A549 (cell line): ENCODE data around the gene TCEAL1. TPM values are rescaled to one million over a fixed set of nuclear protein-coding genes. Genes with fewer than 3 reads are reported as not detected.

Experiments used
- ATAC-seq, 2 experiments: fragments of 200-7000 bp in 1 of 2; fragments of >200 bp in 1 of 2; cut with Nextera tagmentation in 1 of 2; cut with Tn5 transposase in 1 of 2; 3 replicates each; pipeline versions ENCODE4 v1.8.0 to v1.9.1; 2018 to 2020; ENCODE audit warnings: mild to moderate bottlenecking in 1 of 2, moderate library complexity in 1 of 2
- CTCF ChIA-PET: fragments of 300-600 bp; sonication (Branson Sonifier 250); formaldehyde crosslinking; extraction: SDS; loops from one replicate; lab custom pipeline; 2021; ENCODE audit warnings: antibody characterized with exemption, inconsistent platforms; lab: Yijun Ruan, JAX
- POLR2A ChIA-PET: fragments of 350-600 bp; formaldehyde crosslinking; extraction: SDS; loops from one replicate; lab custom pipeline; 2021; ENCODE audit warnings: antibody characterized with exemption, inconsistent platforms; lab: Yijun Ruan, JAX
- DNase-seq, 2 experiments: peaks; one replicate each; pipeline versions ENCODE4 v3.0.0 to v3.0.0-alpha.2; 2011 to 2016; ENCODE audit warnings: low read depth in 1 of 2, low spot score in 1 of 2
- FAIRE-seq: peaks from 2 replicates; lab custom pipeline; 2011; peaks lifted over from hg19 to GRCh38; lab: Jason Lieb, UNC
- H3K27ac ChIP-seq, 2 experiments: fragments of >200 bp; sonication (Bioruptor Twin); formaldehyde crosslinking; 3 replicates each; pipeline ENCODE4 v1.5.1; 2016 to 2017
- H3K4me1 ChIP-seq: fragments of >200 bp; sonication (Bioruptor Twin); formaldehyde crosslinking; 3 replicates; pipeline ENCODE4 v1.6.1; 2016
- H3K4me2 ChIP-seq: fragments of >200 bp; sonication (Bioruptor Twin); formaldehyde crosslinking; 3 replicates; pipeline ENCODE4 v1.6.1; 2016
- H3K4me3 ChIP-seq: fragments of >200 bp; sonication (Bioruptor Twin); formaldehyde crosslinking; 3 replicates; pipeline ENCODE4 v1.5.1; 2016
- H3K9me3 ChIP-seq: fragments of >200 bp; sonication (Bioruptor Twin); formaldehyde crosslinking; 3 replicates; pipeline ENCODE4 v1.6.1; 2016
- BHLHE40 ChIP-seq: IDR thresholded peaks from 2 replicates; pipeline ENCODE4 v1.6.1; 2012; ENCODE audit warnings: low read depth, low read length, inconsistent platforms
- CBX8 ChIP-seq: fragments of 200-600 bp; sonication (generic); IDR thresholded peaks from 2 replicates; pipeline ENCODE4 v1.6.1; 2016
- CHD4 ChIP-seq: fragments of 200-600 bp; sonication (generic); IDR thresholded peaks from 2 replicates; pipeline ENCODE4 v1.6.1; 2016; ENCODE audit warnings: antibody characterized with exemption, mild to moderate bottlenecking, borderline replicate concordance
- EHF ChIP-seq: fragments of 250-450 bp; sonication (Bioruptor Pico); IDR thresholded peaks from 2 replicates; pipeline ENCODE4 v1.5.0; 2020; ENCODE audit warnings: mild to moderate bottlenecking
- EHMT2 ChIP-seq: fragments of 200-600 bp; sonication (generic); IDR thresholded peaks from 2 replicates; pipeline ENCODE4 v1.6.1; 2016; ENCODE audit warnings: antibody characterized with exemption, low read depth, mild to moderate bottlenecking, moderate library complexity
- FOSB ChIP-seq: fragments of 250-450 bp; sonication (Bioruptor Pico); IDR thresholded peaks from 2 replicates; pipeline ENCODE4 v1.5.0; 2020; ENCODE audit warnings: mild to moderate bottlenecking, moderate library complexity
- FOXS1 ChIP-seq: fragments of 250-450 bp; sonication (Bioruptor Pico); IDR thresholded peaks from 2 replicates; pipeline ENCODE4 v1.5.0; 2020; ENCODE audit warnings: mild to moderate bottlenecking, moderate library complexity
- GATA3 ChIP-seq: IDR thresholded peaks from 2 replicates; pipeline ENCODE4 v1.6.1; 2012; ENCODE audit warnings: borderline replicate concordance
- HOXA7 ChIP-seq: fragments of 250-450 bp; sonication (Bioruptor Pico); IDR thresholded peaks from 2 replicates; pipeline ENCODE4 v1.5.0; 2020; ENCODE audit warnings: mild to moderate bottlenecking, moderate library complexity
- HOXB5 ChIP-seq: fragments of 250-450 bp; sonication (Bioruptor Pico); IDR thresholded peaks from 2 replicates; pipeline ENCODE4 v1.5.0; 2020; ENCODE audit warnings: mild to moderate bottlenecking, moderate library complexity
- JUN ChIP-seq, 2 experiments: fragments of >200 bp; sonication (Bioruptor Twin); formaldehyde crosslinking; IDR thresholded peaks; 2 replicates in 1 of 2; 3 replicates in 1 of 2; pipeline ENCODE4 v1.6.1; 2016 to 2017
- JUNB ChIP-seq: fragments of >200 bp; sonication (Bioruptor Twin); formaldehyde crosslinking; IDR thresholded peaks from 2 replicates; pipeline ENCODE4 v1.6.1; 2016
- KDM5A ChIP-seq: fragments of 200-600 bp; sonication (generic); IDR thresholded peaks from 2 replicates; pipeline ENCODE4 v1.6.1; 2016; ENCODE audit warnings: antibody characterized with exemption, mild to moderate bottlenecking
- MYC ChIP-seq: IDR thresholded peaks from 2 replicates; pipeline ENCODE4 v1.6.1; 2012; ENCODE audit warnings: mild to moderate bottlenecking, inconsistent platforms, low read length, improper control_type of control experiment, borderline replicate concordance
- NFE2L2 ChIP-seq: fragments of 150-350 bp; conservative IDR thresholded peaks from 2 replicates; pipeline ENCODE4 v1.6.1; 2014; ENCODE audit warnings: low read length
- POLR2A ChIP-seq: IDR thresholded peaks from 2 replicates; pipeline ENCODE4 v1.6.1; 2012; ENCODE audit warnings: mild to moderate bottlenecking, low read length
- POLR2AphosphoS2 ChIP-seq: conservative IDR thresholded peaks from 2 replicates; pipeline ENCODE4 v1.6.1; 2012; ENCODE audit warnings: low read length, improper control_type of control experiment, inconsistent platforms
- RAD21 ChIP-seq, 2 experiments: fragments of >200 bp in 1 of 2; sonication (Bioruptor Twin) in 1 of 2; formaldehyde crosslinking in 1 of 2; IDR thresholded peaks in 1 of 2; conservative IDR thresholded peaks in 1 of 2; 2 replicates in 1 of 2; 3 replicates in 1 of 2; pipeline ENCODE4 v1.6.1; 2012 to 2018; ENCODE audit warnings: inconsistent platforms in 1 of 2
- RFX5 ChIP-seq: fragments of 450-650 bp; IDR thresholded peaks from 2 replicates; pipeline ENCODE4 v1.7.1; 2014; ENCODE audit warnings: antibody characterized with exemption, mild to moderate bottlenecking, moderate library complexity
- SMC3 ChIP-seq: fragments of >200 bp; sonication (Bioruptor Twin); formaldehyde crosslinking; IDR thresholded peaks from 3 replicates; pipeline ENCODE4 v1.6.1; 2018; ENCODE audit warnings: inconsistent platforms
- TFCP2L1 ChIP-seq: fragments of 250-450 bp; sonication (Bioruptor Pico); IDR thresholded peaks from 2 replicates; pipeline ENCODE4 v1.5.0; 2021; ENCODE audit warnings: mild to moderate bottlenecking
- ZFP36 ChIP-seq: fragments of 450-650 bp; IDR thresholded peaks from 2 replicates; pipeline ENCODE4 v1.6.1; 2014; ENCODE audit warnings: borderline replicate concordance; ENCODE audit not compliant: partially characterized antibody
- ZSCAN20 ChIP-seq: fragments of 250-450 bp; sonication (Bioruptor Pico); IDR thresholded peaks from 2 replicates; pipeline ENCODE4 v1.8.0; 2022; ENCODE audit warnings: mild to moderate bottlenecking, moderate library complexity
- WGBS: methylation state at CpG from one replicate; pipeline ENCODE4 v1.1.6; 2017; ENCODE audit errors: missing lambda C conversion rate; 5-methylcytosine and 5-hydroxymethylcytosine counted together
- polyA plus RNA-seq, 4 experiments: library from polyadenylated mRNA; depleted of rRNA in 3 of 4; stranded (reverse); fragments of >200 nt; fragmentation: RNase III in 1 of 4; extraction: RNeasy Plus Mini Kit Qiagen cat#74134 plus additional on column Dnase treatment in 1 of 4; gene quantifications; 2 replicates in 3 of 4; 3 replicates in 1 of 4; pipeline ENCODE4 v1.2.3, GENCODE V29; 2011 to 2017
- TF ChIP-seq, protein P1 (sequence below): IDR thresholded peaks from 2 replicates; pipeline ENCODE4 v1.6.1; 2012
- TF ChIP-seq, protein P2 (sequence below): fragments of 200-600 bp; sonication (generic); IDR thresholded peaks from 2 replicates; pipeline ENCODE4 v1.6.1; 2016; ENCODE audit warnings: antibody characterized with exemption, mild to moderate bottlenecking, moderate library complexity
- TF ChIP-seq, protein P3 (sequence below): fragments of 150-350 bp; IDR thresholded peaks from 2 replicates; pipeline ENCODE4 v1.6.1; 2014; ENCODE audit warnings: low read depth, mild to moderate bottlenecking, low read length
- TF ChIP-seq, protein P4 (sequence below): fragments of 250-450 bp; sonication (Bioruptor Pico); IDR thresholded peaks from 2 replicates; pipeline ENCODE4 v1.5.0; 2021; ENCODE audit warnings: mild to moderate bottlenecking, moderate library complexity, borderline replicate concordance
- TF ChIP-seq, protein P5 (sequence below): IDR thresholded peaks from 2 replicates; pipeline ENCODE4 v1.6.1; 2012; ENCODE audit warnings: low read depth, borderline replicate concordance

Gene TCEAL1
- polyA plus RNA-seq, 2 of the 4 experiments (the other 2 are of a cell fraction), result 40.7 to 42.1 TPM

DNA sequence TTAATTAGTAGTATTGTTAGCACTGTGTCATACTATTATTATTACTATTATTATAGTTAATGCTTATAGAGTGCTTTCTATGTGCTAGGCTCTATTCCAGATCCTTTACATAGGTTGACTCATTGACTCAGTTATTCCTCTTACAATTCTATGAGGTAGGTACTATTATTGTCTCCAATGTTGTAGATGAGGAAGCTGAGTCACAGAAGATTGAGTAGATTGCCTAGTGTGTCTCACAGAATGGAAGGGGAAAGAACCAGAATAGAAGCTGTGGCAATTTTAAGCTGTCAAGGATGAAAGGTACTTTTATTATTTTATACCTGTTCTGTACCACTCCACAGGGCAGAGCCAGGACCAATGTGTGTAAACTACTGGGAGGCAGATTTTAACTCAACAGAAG is 1.9 kb upstream of the TCEAL1 start:
- no peak overlapping the region for H3K4me3 ChIP-seq
- DNase-seq, result no peak
- TF ChIP-seq, protein P1, sequence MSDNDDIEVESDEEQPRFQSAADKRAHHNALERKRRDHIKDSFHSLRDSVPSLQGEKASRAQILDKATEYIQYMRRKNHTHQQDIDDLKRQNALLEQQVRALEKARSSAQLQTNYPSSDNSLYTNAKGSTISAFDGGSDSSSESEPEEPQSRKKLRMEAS, result no peak
- TF ChIP-seq RFX5 (no peak), SMC3 (no peak), HOXA7 (CRISPR knock-in tag) (no peak), BHLHE40 (no peak), CBX8 (no peak), FOXS1 (CRISPR knock-in tag) (no peak), NFE2L2 (no peak), RAD21 (conservative IDR thresholded peaks at IDR 0.05 in 1 of 2, IDR thresholded peaks at IDR 0.05 in 1 of 2) (no peak)
- TF ChIP-seq, protein P2, sequence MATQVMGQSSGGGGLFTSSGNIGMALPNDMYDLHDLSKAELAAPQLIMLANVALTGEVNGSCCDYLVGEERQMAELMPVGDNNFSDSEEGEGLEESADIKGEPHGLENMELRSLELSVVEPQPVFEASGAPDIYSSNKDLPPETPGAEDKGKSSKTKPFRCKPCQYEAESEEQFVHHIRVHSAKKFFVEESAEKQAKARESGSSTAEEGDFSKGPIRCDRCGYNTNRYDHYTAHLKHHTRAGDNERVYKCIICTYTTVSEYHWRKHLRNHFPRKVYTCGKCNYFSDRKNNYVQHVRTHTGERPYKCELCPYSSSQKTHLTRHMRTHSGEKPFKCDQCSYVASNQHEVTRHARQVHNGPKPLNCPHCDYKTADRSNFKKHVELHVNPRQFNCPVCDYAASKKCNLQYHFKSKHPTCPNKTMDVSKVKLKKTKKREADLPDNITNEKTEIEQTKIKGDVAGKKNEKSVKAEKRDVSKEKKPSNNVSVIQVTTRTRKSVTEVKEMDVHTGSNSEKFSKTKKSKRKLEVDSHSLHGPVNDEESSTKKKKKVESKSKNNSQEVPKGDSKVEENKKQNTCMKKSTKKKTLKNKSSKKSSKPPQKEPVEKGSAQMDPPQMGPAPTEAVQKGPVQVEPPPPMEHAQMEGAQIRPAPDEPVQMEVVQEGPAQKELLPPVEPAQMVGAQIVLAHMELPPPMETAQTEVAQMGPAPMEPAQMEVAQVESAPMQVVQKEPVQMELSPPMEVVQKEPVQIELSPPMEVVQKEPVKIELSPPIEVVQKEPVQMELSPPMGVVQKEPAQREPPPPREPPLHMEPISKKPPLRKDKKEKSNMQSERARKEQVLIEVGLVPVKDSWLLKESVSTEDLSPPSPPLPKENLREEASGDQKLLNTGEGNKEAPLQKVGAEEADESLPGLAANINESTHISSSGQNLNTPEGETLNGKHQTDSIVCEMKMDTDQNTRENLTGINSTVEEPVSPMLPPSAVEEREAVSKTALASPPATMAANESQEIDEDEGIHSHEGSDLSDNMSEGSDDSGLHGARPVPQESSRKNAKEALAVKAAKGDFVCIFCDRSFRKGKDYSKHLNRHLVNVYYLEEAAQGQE, result no peak
- ChIA-PET CTCF (interaction anchor here (0.9 to 1.4 kb wide), 2 partner anchors 10 to 191 kb away, joined by 3 read pairs; no protein-coding TSS in a partner anchor), POLR2A (no interaction called here)
- no peak overlapping the region for H3K4me2 ChIP-seq
- H3K27ac ChIP-seq, result no peak overlapping the region
- ATAC-seq, result no peak
- H3K4me1 ChIP-seq, result peaks cover 16% of the 10 kb centered on the region; the same call in 2 of the 3 replicates
- FAIRE-seq, result no peak
- H3K9me3 ChIP-seq, result no peaks in the 10 kb centered on the region

DNA sequence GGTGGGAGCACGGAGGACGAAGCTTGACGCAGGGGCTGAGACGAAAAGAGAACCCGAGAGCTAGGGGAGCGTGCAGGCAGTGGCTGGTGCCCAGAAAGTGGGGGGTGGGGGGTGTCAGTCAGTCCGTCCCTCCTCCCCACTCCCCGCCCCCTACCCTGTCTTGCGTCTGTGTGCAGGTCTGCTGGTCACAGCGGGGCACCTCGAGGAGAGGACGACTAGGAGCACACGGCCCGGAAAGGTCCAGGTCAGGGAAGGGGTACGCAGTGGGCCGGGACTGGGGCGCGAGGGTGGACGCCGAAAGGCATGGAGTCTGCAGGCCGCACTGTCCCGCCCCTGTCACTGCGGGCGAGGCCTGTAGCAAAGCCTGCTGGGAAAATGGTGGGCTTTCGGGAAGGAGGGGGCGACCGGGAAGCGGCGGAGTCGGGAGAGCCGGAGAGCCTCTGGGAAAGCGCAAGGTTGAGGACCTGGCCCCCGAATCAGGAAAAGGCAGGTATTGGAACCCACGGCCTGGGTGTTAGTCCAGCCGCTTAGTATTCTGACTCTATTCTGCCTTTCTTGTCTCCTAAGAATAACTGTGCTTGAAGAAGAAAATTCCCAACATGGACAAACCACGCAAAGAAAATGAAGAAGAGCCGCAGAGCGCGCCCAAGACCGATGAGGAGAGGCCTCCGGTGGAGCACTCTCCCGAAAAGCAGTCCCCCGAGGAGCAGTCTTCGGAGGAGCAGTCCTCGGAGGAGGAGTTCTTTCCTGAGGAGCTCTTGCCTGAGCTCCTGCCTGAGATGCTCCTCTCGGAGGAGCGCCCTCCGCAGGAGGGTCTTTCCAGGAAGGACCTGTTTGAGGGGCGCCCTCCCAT is 769 bp downstream of the TCEAL1 start:
- H3K4me2 ChIP-seq, result peak overlapping the region; percentile 94
- POLR2A ChIA-PET, result interaction anchor here (0.6 to 2.3 kb wide), 13 partner anchors 9 to 186 kb away, joined by 3 to 23 read pairs (median 4); partner anchors contain the start of genes MORF4L2, TCEAL3 and TCEAL4
- DNase-seq, result peak; percentile 31 to 86
- WGBS, result 2% methylated on average over 32 of the region's 49 CpGs
- no peaks in the 10 kb centered on the region for H3K9me3 ChIP-seq
- peak; percentile 92 to 95 for ATAC-seq
- FAIRE-seq, result no peak
- CTCF ChIA-PET, result interaction anchor here (0.6 to 2.9 kb wide), 40 partner anchors 10 to 488 kb away, joined by 3 to 26 read pairs (median 4); partner anchors contain the start of genes MORF4L2 and TCEAL4
- H3K27ac ChIP-seq, result peak overlapping the region; percentile 97
- H3K4me1 ChIP-seq, result peaks cover 16% of the 10 kb centered on the region; the same call in 2 of the 3 replicates
- peak overlapping the region; percentile 83 for H3K4me3 ChIP-seq
- TF ChIP-seq EHF (CRISPR knock-in tag) (no peak), POLR2A (peak; percentile 68), RFX5 (no peak), KDM5A (peak; percentile 2; the same call in 1 of the 2 replicates), CHD4 (no peak), HOXB5 (CRISPR knock-in tag) (no peak), JUN (IDR thresholded peaks at IDR 0.05) (peak in 1 of 2 experiments; percentile 65; a peak in 2 of 5 replicates), JUNB (no peak), ZSCAN20 (CRISPR knock-in tag) (no peak), EHMT2 (no peak), MYC (no peak; the same call in 1 of the 2 replicates), ZFP36 (no peak), POLR2AphosphoS2 (no peak), TFCP2L1 (CRISPR knock-in tag) (no peak), SMC3 (peak; percentile 70), RAD21 (conservative IDR thresholded peaks at IDR 0.05 in 1 of 2, IDR thresholded peaks at IDR 0.05 in 1 of 2) (peak; percentile 58 to 61), GATA3 (no peak), BHLHE40 (no peak), FOSB (CRISPR knock-in tag) (no peak)
- TF ChIP-seq, protein P3, sequence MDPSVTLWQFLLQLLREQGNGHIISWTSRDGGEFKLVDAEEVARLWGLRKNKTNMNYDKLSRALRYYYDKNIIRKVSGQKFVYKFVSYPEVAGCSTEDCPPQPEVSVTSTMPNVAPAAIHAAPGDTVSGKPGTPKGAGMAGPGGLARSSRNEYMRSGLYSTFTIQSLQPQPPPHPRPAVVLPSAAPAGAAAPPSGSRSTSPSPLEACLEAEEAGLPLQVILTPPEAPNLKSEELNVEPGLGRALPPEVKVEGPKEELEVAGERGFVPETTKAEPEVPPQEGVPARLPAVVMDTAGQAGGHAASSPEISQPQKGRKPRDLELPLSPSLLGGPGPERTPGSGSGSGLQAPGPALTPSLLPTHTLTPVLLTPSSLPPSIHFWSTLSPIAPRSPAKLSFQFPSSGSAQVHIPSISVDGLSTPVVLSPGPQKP, result no peak
- TF ChIP-seq, protein P4, sequence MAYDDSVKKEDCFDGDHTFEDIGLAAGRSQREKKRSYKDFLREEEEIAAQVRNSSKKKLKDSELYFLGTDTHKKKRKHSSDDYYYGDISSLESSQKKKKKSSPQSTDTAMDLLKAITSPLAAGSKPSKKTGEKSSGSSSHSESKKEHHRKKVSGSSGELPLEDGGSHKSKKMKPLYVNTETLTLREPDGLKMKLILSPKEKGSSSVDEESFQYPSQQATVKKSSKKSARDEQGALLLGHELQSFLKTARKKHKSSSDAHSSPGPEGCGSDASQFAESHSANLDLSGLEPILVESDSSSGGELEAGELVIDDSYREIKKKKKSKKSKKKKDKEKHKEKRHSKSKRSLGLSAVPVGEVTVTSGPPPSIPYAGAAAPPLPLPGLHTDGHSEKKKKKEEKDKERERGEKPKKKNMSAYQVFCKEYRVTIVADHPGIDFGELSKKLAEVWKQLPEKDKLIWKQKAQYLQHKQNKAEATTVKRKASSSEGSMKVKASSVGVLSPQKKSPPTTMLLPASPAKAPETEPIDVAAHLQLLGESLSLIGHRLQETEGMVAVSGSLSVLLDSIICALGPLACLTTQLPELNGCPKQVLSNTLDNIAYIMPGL (CRISPR knock-in tag), result no peak
- TF ChIP-seq, protein P5, sequence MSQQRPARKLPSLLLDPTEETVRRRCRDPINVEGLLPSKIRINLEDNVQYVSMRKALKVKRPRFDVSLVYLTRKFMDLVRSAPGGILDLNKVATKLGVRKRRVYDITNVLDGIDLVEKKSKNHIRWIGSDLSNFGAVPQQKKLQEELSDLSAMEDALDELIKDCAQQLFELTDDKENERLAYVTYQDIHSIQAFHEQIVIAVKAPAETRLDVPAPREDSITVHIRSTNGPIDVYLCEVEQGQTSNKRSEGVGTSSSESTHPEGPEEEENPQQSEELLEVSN, result peak; percentile 52
- TF ChIP-seq, protein P1, result peak; percentile 62; the same call in 1 of the 2 replicates
